Endothelial cell of umbilical vein (primary cell): ENCODE measurements around the gene CACNA2D1.

Source experiments
- POLR2A ChIP-seq: IDR thresholded peaks from 2 replicates; pipeline ENCODE4 v1.6.1; 2012; ENCODE audit warnings: low read depth, mild to moderate bottlenecking, control low read depth, low read length
- TF ChIP-seq, protein P1 (sequence below), 2 donors: IDR thresholded peaks; 1 replicate in 1 of 2; 2 replicates in 1 of 2; pipeline ENCODE4 v1.5.1; 2011; ENCODE audit warnings: low read length in 2 of 2, mild to moderate bottlenecking in 2 of 2, moderate library complexity in 2 of 2, control low read depth in 1 of 2, inconsistent platforms in 1 of 2, low read depth in 1 of 2; ENCODE audit not compliant: insufficient read depth in 1 of 2; ENCODE audit errors: extremely low read depth in 1 of 2

DNA sequence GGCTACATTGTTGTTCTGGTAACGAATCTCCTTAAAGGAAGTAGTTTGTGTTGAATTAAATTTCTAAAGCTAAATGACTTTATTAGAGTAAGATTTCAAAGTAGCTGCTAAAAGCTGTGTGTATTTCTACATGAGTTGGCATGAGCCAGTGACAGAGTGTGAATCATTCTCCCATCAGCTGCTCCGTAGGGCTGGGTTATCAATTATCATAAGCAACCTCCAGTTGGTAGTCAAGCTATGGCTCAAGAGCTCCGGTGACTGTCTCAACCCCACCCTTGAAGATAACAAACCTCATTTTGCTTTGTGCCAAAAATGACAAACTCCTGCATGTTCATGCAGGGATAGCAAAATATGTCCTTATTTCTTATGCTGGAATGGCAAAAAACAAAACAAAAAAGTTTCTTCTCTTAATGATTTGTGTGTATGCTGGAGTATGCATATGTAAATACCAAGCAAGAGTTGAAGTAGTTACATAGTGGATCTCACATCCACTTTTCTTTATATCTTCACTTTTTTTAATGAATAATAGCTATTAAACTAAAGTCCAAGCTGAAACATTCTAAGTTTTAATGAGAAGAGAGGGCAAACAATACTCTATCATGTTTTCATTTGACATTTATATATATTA, 249.4 kb downstream of the CACNA2D1 start:
- TF ChIP-seq, protein P1, sequence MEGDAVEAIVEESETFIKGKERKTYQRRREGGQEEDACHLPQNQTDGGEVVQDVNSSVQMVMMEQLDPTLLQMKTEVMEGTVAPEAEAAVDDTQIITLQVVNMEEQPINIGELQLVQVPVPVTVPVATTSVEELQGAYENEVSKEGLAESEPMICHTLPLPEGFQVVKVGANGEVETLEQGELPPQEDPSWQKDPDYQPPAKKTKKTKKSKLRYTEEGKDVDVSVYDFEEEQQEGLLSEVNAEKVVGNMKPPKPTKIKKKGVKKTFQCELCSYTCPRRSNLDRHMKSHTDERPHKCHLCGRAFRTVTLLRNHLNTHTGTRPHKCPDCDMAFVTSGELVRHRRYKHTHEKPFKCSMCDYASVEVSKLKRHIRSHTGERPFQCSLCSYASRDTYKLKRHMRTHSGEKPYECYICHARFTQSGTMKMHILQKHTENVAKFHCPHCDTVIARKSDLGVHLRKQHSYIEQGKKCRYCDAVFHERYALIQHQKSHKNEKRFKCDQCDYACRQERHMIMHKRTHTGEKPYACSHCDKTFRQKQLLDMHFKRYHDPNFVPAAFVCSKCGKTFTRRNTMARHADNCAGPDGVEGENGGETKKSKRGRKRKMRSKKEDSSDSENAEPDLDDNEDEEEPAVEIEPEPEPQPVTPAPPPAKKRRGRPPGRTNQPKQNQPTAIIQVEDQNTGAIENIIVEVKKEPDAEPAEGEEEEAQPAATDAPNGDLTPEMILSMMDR (IDR thresholded peaks at IDR 0.05; ENCODE audit: extremely low read depth in 1 of 2, insufficient read depth in 1 of 2, low read depth in 1 of 2, low read length in 2 of 2): no peak
- no peak for TF ChIP-seq POLR2A
